ENCODE data around the gene PRR18. TPM values are rescaled to one million over a fixed set of nuclear protein-coding genes. Genes with fewer than 3 reads are reported as not detected.

PRR18 gene
- total and polyA plus RNA-seq, 4 donors, result 0.29 to 2.8 (median 1.1) TPM

DNA sequence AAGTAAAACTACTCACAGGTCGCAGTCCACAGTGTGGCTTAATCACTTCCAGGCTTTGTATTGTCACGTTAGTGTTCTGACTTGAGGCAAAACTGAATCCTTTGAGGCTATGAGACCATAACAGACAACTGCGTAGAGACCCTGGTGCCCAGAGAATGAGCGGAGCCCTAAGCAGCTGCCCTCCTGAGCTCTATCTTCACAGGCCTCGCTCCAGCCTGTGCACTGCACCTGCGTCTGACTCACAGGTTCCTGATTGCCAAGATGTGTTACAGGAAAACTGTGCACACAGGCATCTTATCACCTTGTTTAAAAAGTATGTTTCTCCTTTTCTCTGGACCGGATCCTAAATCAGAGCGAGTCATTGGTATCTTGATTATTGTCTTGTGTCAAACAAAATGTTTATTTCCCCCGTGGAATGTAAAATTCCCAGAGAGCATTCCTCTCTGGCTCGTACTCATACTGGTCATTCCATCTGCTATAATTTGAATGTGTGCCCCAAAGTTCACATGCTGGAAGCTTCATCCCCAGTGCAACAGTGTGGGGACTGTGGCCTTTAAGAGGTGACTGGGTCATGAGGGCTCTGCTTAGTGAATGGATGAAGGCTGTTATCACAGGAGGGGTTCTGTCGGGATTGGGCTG lies 25.7 kb downstream of the PRR18 start:
- Histone ChIP-seq H3K36me3 (ENCODE audit: control insufficient read depth in 4 of 4, insufficient read depth in 3 of 4, low read depth in 1 of 4, low read length in 3 of 4) (no peaks in the 10 kb centered on the region), H3K27me3 (ENCODE audit: control insufficient read depth in 4 of 4, insufficient read depth in 4 of 4, low read length in 3 of 4) (no peaks in the 10 kb centered on the region), H3K4me1 (ENCODE audit: control insufficient read depth in 4 of 4, insufficient read depth in 4 of 4, low read length in 3 of 4) (no peaks in the 10 kb centered on the region), H3K9ac (ENCODE audit: low read depth in 1 of 2, low read length in 2 of 2) (no peak overlapping the region), H3K4me3 (ENCODE audit: low read depth in 1 of 3, low read length in 3 of 3) (no peak overlapping the region), H3K27ac (ENCODE audit: low read depth in 1 of 2, low read length in 2 of 2) (no peak overlapping the region), H3K9me3 (ENCODE audit: control insufficient read depth in 4 of 4, low read length in 3 of 4) (no peaks in the 10 kb centered on the region)
- 80% methylated on average over 11 of the region's 11 CpGs for WGBS
- TF ChIP-seq HNF4A (conservative IDR thresholded peaks at IDR 0.05) (no peak), FOXA2 (IDR thresholded peaks at IDR 0.05) (no peak), HNF4G (IDR thresholded peaks at IDR 0.05) (no peak)
- TF ChIP-seq, protein P1, sequence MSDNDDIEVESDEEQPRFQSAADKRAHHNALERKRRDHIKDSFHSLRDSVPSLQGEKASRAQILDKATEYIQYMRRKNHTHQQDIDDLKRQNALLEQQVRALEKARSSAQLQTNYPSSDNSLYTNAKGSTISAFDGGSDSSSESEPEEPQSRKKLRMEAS (IDR thresholded peaks at IDR 0.05), result no peak
- DNase-seq (ENCODE audit: low spot score), result no peak

DNA sequence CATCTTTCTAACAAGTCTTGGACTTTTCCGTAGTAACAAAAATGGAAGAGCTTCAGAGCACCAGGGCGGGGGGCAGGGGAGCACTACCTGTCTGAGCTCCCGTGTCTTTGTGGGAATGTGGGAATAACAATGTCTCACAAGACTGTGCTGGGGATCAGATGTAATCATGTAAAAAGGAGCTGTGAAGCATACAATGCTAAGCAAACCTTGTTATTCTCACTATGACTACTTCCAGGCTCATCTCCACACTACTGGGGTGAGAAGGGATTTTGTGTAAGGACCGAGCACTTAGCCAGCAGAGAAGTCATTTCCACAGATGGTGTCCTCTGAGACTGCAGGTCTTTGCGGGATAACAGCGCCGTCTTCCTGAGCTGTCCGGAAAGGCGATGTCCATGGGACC lies 27.1 kb downstream of the PRR18 start:
- H3K4me1 ChIP-seq (ENCODE audit: control insufficient read depth in 4 of 4, insufficient read depth in 4 of 4, low read length in 3 of 4), result no peaks in the 10 kb centered on the region
- H3K9ac ChIP-seq (ENCODE audit: low read depth in 1 of 2, low read length in 2 of 2), result no peak overlapping the region
- no peak for DNase-seq (ENCODE audit: low spot score)
- no peak for TF ChIP-seq YY1 (IDR thresholded peaks at IDR 0.05)
- H3K27ac ChIP-seq (ENCODE audit: low read depth in 1 of 2, low read length in 2 of 2), result no peak overlapping the region
- no peaks in the 10 kb centered on the region for H3K9me3 ChIP-seq (ENCODE audit: control insufficient read depth in 4 of 4, low read length in 3 of 4)
- 95% methylated on average over 9 of the region's 9 CpGs for WGBS
- H3K4me3 ChIP-seq (ENCODE audit: low read depth in 1 of 3, low read length in 3 of 3), result no peak overlapping the region
- H3K27me3 ChIP-seq (ENCODE audit: control insufficient read depth in 4 of 4, insufficient read depth in 4 of 4, low read length in 3 of 4), result no peaks in the 10 kb centered on the region
- H3K36me3 ChIP-seq (ENCODE audit: control insufficient read depth in 4 of 4, insufficient read depth in 3 of 4, low read depth in 1 of 4, low read length in 3 of 4), result no peaks in the 10 kb centered on the region

DNA sequence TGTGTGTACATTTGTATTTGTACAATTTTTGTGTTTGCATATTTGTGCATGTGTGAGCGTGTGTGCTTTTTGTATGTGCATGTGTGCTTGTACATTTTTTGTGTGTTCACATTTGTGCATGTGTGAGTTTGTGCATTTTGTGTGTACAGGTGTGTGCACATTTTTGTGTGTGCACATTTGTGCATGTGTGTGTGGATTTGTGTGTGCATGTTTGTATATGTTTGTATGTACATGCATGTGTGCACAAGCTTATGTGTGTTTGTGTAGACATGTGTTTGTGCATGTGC lies 28.9 kb downstream of the PRR18 start:
- H3K9me3 ChIP-seq (ENCODE audit: control insufficient read depth in 4 of 4, low read length in 3 of 4), result no peaks in the 10 kb centered on the region
- H3K27me3 ChIP-seq (ENCODE audit: control insufficient read depth in 4 of 4, insufficient read depth in 4 of 4, low read length in 3 of 4), result no peaks in the 10 kb centered on the region
- H3K9ac ChIP-seq (ENCODE audit: low read depth in 1 of 2, low read length in 2 of 2), result no peak overlapping the region
- TF ChIP-seq, protein P1 (IDR thresholded peaks at IDR 0.05), result no peak
- TF ChIP-seq RAD21 (IDR thresholded peaks at IDR 0.05) (no peak), NR2F2 (IDR thresholded peaks at IDR 0.05) (no peak), HNF4A (conservative IDR thresholded peaks at IDR 0.05) (no peak), EGR1 (IDR thresholded peaks at IDR 0.05; ENCODE audit: low read depth in 2 of 2) (no peak), HNF4G (IDR thresholded peaks at IDR 0.05) (no peak), YY1 (IDR thresholded peaks at IDR 0.05) (no peak), SP1 (IDR thresholded peaks at IDR 0.05) (no peak), RXRA (IDR thresholded peaks at IDR 0.05) (no peak), FOXA1 (IDR thresholded peaks at IDR 0.05) (no peak), JUND (IDR thresholded peaks at IDR 0.05) (no peak), TAF1 (conservative IDR thresholded peaks at IDR 0.05) (no peak), GABPA (IDR thresholded peaks at IDR 0.05 in 1 of 2, conservative IDR thresholded peaks at IDR 0.05 in 1 of 2) (no peak), FOXA2 (IDR thresholded peaks at IDR 0.05) (no peak)
- TF ChIP-seq, protein P2, sequence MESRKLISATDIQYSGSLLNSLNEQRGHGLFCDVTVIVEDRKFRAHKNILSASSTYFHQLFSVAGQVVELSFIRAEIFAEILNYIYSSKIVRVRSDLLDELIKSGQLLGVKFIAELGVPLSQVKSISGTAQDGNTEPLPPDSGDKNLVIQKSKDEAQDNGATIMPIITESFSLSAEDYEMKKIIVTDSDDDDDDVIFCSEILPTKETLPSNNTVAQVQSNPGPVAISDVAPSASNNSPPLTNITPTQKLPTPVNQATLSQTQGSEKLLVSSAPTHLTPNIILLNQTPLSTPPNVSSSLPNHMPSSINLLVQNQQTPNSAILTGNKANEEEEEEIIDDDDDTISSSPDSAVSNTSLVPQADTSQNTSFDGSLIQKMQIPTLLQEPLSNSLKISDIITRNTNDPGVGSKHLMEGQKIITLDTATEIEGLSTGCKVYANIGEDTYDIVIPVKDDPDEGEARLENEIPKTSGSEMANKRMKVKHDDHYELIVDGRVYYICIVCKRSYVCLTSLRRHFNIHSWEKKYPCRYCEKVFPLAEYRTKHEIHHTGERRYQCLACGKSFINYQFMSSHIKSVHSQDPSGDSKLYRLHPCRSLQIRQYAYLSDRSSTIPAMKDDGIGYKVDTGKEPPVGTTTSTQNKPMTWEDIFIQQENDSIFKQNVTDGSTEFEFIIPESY (IDR thresholded peaks at IDR 0.05), result no peak
- TF ChIP-seq, protein P3, sequence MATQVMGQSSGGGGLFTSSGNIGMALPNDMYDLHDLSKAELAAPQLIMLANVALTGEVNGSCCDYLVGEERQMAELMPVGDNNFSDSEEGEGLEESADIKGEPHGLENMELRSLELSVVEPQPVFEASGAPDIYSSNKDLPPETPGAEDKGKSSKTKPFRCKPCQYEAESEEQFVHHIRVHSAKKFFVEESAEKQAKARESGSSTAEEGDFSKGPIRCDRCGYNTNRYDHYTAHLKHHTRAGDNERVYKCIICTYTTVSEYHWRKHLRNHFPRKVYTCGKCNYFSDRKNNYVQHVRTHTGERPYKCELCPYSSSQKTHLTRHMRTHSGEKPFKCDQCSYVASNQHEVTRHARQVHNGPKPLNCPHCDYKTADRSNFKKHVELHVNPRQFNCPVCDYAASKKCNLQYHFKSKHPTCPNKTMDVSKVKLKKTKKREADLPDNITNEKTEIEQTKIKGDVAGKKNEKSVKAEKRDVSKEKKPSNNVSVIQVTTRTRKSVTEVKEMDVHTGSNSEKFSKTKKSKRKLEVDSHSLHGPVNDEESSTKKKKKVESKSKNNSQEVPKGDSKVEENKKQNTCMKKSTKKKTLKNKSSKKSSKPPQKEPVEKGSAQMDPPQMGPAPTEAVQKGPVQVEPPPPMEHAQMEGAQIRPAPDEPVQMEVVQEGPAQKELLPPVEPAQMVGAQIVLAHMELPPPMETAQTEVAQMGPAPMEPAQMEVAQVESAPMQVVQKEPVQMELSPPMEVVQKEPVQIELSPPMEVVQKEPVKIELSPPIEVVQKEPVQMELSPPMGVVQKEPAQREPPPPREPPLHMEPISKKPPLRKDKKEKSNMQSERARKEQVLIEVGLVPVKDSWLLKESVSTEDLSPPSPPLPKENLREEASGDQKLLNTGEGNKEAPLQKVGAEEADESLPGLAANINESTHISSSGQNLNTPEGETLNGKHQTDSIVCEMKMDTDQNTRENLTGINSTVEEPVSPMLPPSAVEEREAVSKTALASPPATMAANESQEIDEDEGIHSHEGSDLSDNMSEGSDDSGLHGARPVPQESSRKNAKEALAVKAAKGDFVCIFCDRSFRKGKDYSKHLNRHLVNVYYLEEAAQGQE (IDR thresholded peaks at IDR 0.05), result no peak
- TF ChIP-seq, protein P4, sequence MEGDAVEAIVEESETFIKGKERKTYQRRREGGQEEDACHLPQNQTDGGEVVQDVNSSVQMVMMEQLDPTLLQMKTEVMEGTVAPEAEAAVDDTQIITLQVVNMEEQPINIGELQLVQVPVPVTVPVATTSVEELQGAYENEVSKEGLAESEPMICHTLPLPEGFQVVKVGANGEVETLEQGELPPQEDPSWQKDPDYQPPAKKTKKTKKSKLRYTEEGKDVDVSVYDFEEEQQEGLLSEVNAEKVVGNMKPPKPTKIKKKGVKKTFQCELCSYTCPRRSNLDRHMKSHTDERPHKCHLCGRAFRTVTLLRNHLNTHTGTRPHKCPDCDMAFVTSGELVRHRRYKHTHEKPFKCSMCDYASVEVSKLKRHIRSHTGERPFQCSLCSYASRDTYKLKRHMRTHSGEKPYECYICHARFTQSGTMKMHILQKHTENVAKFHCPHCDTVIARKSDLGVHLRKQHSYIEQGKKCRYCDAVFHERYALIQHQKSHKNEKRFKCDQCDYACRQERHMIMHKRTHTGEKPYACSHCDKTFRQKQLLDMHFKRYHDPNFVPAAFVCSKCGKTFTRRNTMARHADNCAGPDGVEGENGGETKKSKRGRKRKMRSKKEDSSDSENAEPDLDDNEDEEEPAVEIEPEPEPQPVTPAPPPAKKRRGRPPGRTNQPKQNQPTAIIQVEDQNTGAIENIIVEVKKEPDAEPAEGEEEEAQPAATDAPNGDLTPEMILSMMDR (IDR thresholded peaks at IDR 0.05; ENCODE audit: low read depth, low read length, missing input control), result no peak
- TF ChIP-seq, protein P5, sequence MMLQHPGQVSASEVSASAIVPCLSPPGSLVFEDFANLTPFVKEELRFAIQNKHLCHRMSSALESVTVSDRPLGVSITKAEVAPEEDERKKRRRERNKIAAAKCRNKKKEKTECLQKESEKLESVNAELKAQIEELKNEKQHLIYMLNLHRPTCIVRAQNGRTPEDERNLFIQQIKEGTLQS (IDR thresholded peaks at IDR 0.05), result no peak
- H3K36me3 ChIP-seq (ENCODE audit: control insufficient read depth in 4 of 4, insufficient read depth in 3 of 4, low read depth in 1 of 4, low read length in 3 of 4), result no peaks in the 10 kb centered on the region
- no peak for DNase-seq (ENCODE audit: low spot score)
- H3K27ac ChIP-seq (ENCODE audit: low read depth in 1 of 2, low read length in 2 of 2), result no peak overlapping the region
- 96% methylated on average over 1 of the region's 1 CpG for WGBS
- H3K4me3 ChIP-seq (ENCODE audit: low read depth in 1 of 3, low read length in 3 of 3), result no peak overlapping the region
- no peaks in the 10 kb centered on the region for H3K4me1 ChIP-seq (ENCODE audit: control insufficient read depth in 4 of 4, insufficient read depth in 4 of 4, low read length in 3 of 4)
